Testis (tissue), 2 donors: Measurements from ENCODE around the gene AASDH.

Experiments
- CTCF ChIP-seq, 3 experiments: fragments of 450-650 bp in 2 of 3; fragments of 200-600 bp in 1 of 3; sonication (generic) in 1 of 3; IDR thresholded peaks; one replicate each; pipeline ENCODE4 v1.5.1; 2016 to 2019; ENCODE audit warnings: antibody characterized with exemption in 3 of 3, mild to moderate bottlenecking in 2 of 3, moderate library complexity in 1 of 3
- POLR2A ChIP-seq: fragments of 450-650 bp; IDR thresholded peaks from one replicate; pipeline ENCODE4 v1.6.1; 2017; ENCODE audit warnings: antibody characterized with exemption, mild to moderate bottlenecking, moderate library complexity

- TF ChIP-seq POLR2A, result no peak
- TF ChIP-seq CTCF (IDR thresholded peaks at IDR 0.05), result no peak
Observed at GRCh38 chr4:56424176-56424575, 36.9 kb upstream of the AASDH start.
